ENCODE data around the gene DACH2. TPM values are rescaled to one million over a fixed set of nuclear protein-coding genes. Genes with fewer than 3 reads are reported as not detected.

The DACH2 gene
- polyA plus RNA-seq, 1 donor from 2014 or later, result 20.6 TPM

DNA sequence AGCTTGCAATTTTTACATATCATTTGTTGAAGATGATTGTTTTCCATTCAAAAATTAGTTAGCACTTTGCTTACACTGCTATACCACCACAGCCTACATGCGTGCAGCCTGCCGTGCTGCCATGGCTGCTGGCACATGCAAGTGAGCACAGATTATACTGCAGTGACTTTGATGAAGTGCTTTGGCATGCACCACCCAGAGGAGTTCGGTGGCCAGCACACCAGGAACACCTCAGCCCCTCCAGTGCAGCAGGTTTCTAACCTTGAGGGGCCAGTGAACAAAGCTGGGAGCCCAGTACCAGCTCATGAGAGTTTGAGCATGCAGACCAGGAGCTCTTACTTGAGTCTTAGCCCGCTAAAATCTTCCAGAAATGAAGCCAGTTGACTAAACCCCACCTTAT is 431.5 kb downstream of the DACH2 start:
- H3K27ac ChIP-seq (ENCODE audit: low read length), result no peak overlapping the region
- no peaks in the 10 kb centered on the region for H4K20me1 ChIP-seq (ENCODE audit: insufficient read depth)
- no peaks in the 10 kb centered on the region for H3F3A ChIP-seq (ENCODE audit: insufficient read depth, low read length, poor library complexity, severe bottlenecking)
- H3K9me2 ChIP-seq (ENCODE audit: insufficient read depth, low read length), result no peaks in the 10 kb centered on the region
- H3K9me3 ChIP-seq (ENCODE audit: low read length), result no peaks in the 10 kb centered on the region
- no peaks in the 10 kb centered on the region for H3K36me3 ChIP-seq (ENCODE audit: insufficient read depth, low read length)
- no peak overlapping the region for H3K4me3 ChIP-seq (ENCODE audit: low read length)
- TF ChIP-seq TAF1 (IDR thresholded peaks at IDR 0.05; ENCODE audit: low read depth) (no peak), MXI1 (conservative IDR thresholded peaks at IDR 0.05; ENCODE audit: poor library complexity, severe bottlenecking) (no peak)
- no peak overlapping the region for H3K4me2 ChIP-seq (ENCODE audit: low read length)
- H3K79me2 ChIP-seq (replicated peaks; ENCODE audit: insufficient read depth, low read length), result no peaks in the 10 kb centered on the region
- no peak overlapping the region for H3K9ac ChIP-seq (ENCODE audit: low read length)
- H2AFZ ChIP-seq (ENCODE audit: low read depth, low read length), result no peak overlapping the region
- H3K27me3 ChIP-seq (ENCODE audit: insufficient read depth, low read depth, low read length), result no peaks in the 10 kb centered on the region

DNA sequence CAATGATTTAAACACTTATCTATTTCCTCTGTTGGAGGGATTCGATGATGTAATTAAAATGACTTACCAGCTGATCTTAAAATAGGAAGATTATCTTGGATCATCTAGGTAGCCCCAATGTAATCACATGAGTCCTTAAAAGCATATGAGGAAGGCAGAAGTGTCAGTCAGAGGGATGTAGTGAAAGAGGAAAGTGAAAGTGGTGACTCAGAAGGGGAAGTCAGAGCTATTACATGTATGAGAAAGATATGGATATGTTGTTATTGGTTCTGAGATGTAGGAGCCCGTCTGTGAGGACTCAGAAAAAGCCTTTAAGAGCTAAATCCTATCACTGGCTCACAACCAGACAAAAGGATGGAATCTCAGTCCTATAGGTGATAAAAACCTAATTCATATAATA is 456.4 kb downstream of the DACH2 start:
- Histone ChIP-seq H3K4me3 (ENCODE audit: low read length) (no peak overlapping the region), H3K27ac (ENCODE audit: low read length) (no peak overlapping the region), H3K4me2 (ENCODE audit: low read length) (no peak overlapping the region), H3K79me2 (replicated peaks; ENCODE audit: insufficient read depth, low read length) (no peaks in the 10 kb centered on the region), H3K9me2 (ENCODE audit: insufficient read depth, low read length) (no peaks in the 10 kb centered on the region), H3K9ac (ENCODE audit: low read length) (no peak overlapping the region), H3K9me3 (ENCODE audit: low read length) (no peaks in the 10 kb centered on the region), H4K20me1 (ENCODE audit: insufficient read depth) (no peaks in the 10 kb centered on the region), H2AFZ (ENCODE audit: low read depth, low read length) (no peak overlapping the region), H3F3A (ENCODE audit: insufficient read depth, low read length, poor library complexity, severe bottlenecking) (no peaks in the 10 kb centered on the region), H3K36me3 (ENCODE audit: insufficient read depth, low read length) (no peaks in the 10 kb centered on the region), H3K27me3 (ENCODE audit: insufficient read depth, low read depth, low read length) (no peaks in the 10 kb centered on the region)
- no peak for TF ChIP-seq EP300 (conservative IDR thresholded peaks at IDR 0.05; ENCODE audit: poor library complexity, severe bottlenecking)
- no peak for TF ChIP-seq RAD21 (conservative IDR thresholded peaks at IDR 0.05)
- no peak for TF ChIP-seq MXI1 (conservative IDR thresholded peaks at IDR 0.05; ENCODE audit: poor library complexity, severe bottlenecking)
- TF ChIP-seq, protein P1, sequence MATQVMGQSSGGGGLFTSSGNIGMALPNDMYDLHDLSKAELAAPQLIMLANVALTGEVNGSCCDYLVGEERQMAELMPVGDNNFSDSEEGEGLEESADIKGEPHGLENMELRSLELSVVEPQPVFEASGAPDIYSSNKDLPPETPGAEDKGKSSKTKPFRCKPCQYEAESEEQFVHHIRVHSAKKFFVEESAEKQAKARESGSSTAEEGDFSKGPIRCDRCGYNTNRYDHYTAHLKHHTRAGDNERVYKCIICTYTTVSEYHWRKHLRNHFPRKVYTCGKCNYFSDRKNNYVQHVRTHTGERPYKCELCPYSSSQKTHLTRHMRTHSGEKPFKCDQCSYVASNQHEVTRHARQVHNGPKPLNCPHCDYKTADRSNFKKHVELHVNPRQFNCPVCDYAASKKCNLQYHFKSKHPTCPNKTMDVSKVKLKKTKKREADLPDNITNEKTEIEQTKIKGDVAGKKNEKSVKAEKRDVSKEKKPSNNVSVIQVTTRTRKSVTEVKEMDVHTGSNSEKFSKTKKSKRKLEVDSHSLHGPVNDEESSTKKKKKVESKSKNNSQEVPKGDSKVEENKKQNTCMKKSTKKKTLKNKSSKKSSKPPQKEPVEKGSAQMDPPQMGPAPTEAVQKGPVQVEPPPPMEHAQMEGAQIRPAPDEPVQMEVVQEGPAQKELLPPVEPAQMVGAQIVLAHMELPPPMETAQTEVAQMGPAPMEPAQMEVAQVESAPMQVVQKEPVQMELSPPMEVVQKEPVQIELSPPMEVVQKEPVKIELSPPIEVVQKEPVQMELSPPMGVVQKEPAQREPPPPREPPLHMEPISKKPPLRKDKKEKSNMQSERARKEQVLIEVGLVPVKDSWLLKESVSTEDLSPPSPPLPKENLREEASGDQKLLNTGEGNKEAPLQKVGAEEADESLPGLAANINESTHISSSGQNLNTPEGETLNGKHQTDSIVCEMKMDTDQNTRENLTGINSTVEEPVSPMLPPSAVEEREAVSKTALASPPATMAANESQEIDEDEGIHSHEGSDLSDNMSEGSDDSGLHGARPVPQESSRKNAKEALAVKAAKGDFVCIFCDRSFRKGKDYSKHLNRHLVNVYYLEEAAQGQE (IDR thresholded peaks at IDR 0.05; ENCODE audit: borderline replicate concordance), result no peak
- TF ChIP-seq EZH2 (IDR thresholded peaks at IDR 0.05; ENCODE audit: borderline replicate concordance, insufficient read depth, low read length, poor library complexity, severe bottlenecking), result no peak
- no peak for TF ChIP-seq SMC3 (conservative IDR thresholded peaks at IDR 0.05; ENCODE audit: poor library complexity)
- TF ChIP-seq POLR2AphosphoS5 (IDR thresholded peaks at IDR 0.05), result no peak
- TF ChIP-seq TAF1 (IDR thresholded peaks at IDR 0.05; ENCODE audit: low read depth), result no peak
- TF ChIP-seq, protein P2, sequence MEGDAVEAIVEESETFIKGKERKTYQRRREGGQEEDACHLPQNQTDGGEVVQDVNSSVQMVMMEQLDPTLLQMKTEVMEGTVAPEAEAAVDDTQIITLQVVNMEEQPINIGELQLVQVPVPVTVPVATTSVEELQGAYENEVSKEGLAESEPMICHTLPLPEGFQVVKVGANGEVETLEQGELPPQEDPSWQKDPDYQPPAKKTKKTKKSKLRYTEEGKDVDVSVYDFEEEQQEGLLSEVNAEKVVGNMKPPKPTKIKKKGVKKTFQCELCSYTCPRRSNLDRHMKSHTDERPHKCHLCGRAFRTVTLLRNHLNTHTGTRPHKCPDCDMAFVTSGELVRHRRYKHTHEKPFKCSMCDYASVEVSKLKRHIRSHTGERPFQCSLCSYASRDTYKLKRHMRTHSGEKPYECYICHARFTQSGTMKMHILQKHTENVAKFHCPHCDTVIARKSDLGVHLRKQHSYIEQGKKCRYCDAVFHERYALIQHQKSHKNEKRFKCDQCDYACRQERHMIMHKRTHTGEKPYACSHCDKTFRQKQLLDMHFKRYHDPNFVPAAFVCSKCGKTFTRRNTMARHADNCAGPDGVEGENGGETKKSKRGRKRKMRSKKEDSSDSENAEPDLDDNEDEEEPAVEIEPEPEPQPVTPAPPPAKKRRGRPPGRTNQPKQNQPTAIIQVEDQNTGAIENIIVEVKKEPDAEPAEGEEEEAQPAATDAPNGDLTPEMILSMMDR (IDR thresholded peaks at IDR 0.05; ENCODE audit: poor library complexity, severe bottlenecking), result no peak

DNA sequence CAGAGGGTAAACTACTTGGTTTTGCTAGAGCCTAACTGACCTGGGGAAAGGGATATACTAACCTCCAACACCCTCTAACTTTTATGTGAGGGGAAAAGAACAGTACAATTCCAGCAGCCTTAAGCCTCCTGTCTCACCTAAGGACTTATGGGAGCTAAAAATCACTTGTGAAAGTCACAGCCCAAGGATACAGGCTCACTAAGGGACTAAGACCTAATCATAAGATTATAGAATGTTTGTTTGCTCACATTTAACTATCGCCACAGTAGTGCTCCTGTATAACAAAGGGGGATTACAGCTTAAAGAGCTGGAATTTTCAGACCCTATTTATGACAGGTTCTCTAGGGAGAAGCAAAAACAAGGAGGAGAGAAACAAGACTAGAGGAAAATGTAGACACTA is 548.7 kb downstream of the DACH2 start:
- H3K4me2 ChIP-seq (ENCODE audit: low read length), result no peak overlapping the region
- no peaks in the 10 kb centered on the region for H4K20me1 ChIP-seq (ENCODE audit: insufficient read depth)
- no peaks in the 10 kb centered on the region for H3K79me2 ChIP-seq (replicated peaks; ENCODE audit: insufficient read depth, low read length)
- H2AFZ ChIP-seq (ENCODE audit: low read depth, low read length), result no peak overlapping the region
- H3K36me3 ChIP-seq (ENCODE audit: insufficient read depth, low read length), result no peaks in the 10 kb centered on the region
- no peak overlapping the region for H3K4me3 ChIP-seq (ENCODE audit: low read length)
- no peak for TF ChIP-seq TAF1 (IDR thresholded peaks at IDR 0.05; ENCODE audit: low read depth)
- TF ChIP-seq, protein P1 (IDR thresholded peaks at IDR 0.05; ENCODE audit: borderline replicate concordance), result no peak
- TF ChIP-seq, protein P2 (IDR thresholded peaks at IDR 0.05; ENCODE audit: poor library complexity, severe bottlenecking), result no peak
- no peak for TF ChIP-seq MXI1 (conservative IDR thresholded peaks at IDR 0.05; ENCODE audit: poor library complexity, severe bottlenecking)
- TF ChIP-seq RAD21 (conservative IDR thresholded peaks at IDR 0.05), result no peak
- no peak for TF ChIP-seq POLR2AphosphoS5 (IDR thresholded peaks at IDR 0.05)
- TF ChIP-seq SMC3 (conservative IDR thresholded peaks at IDR 0.05; ENCODE audit: poor library complexity), result no peak
- no peak for TF ChIP-seq EP300 (conservative IDR thresholded peaks at IDR 0.05; ENCODE audit: poor library complexity, severe bottlenecking)
- TF ChIP-seq EZH2 (IDR thresholded peaks at IDR 0.05; ENCODE audit: borderline replicate concordance, insufficient read depth, low read length, poor library complexity, severe bottlenecking), result no peak
- no peaks in the 10 kb centered on the region for H3F3A ChIP-seq (ENCODE audit: insufficient read depth, low read length, poor library complexity, severe bottlenecking)
- no peak overlapping the region for H3K9ac ChIP-seq (ENCODE audit: low read length)
- H3K9me2 ChIP-seq (ENCODE audit: insufficient read depth, low read length), result no peaks in the 10 kb centered on the region
- H3K9me3 ChIP-seq (ENCODE audit: low read length), result no peaks in the 10 kb centered on the region
- no peaks in the 10 kb centered on the region for H3K27me3 ChIP-seq (ENCODE audit: insufficient read depth, low read depth, low read length)
- H3K27ac ChIP-seq (ENCODE audit: low read length), result no peak overlapping the region

All from neural cell (in vitro differentiated cells).